Parathyroid adenoma (tissue), 2 donors: ENCODE measurements around the gene PTGDR2.
"Not testable (repeated sequence)": the region's sequence is repeated elsewhere in the genome, so short reads cannot be mapped to it uniquely, and the experiment has no call there.

ENCODE experiments used
- H2AFZ ChIP-seq: fragments of 300-600 bp; sonication (generic); one replicate; pipeline ENCODE4 v1.7.0; 2017; ENCODE audit warnings: antibody characterized with exemption, mild to moderate bottlenecking
- H3K27ac ChIP-seq: fragments of 300-600 bp; sonication (generic); one replicate; pipeline ENCODE4 v1.7.0; 2017
- H3K27me3 ChIP-seq: fragments of 300-600 bp; sonication (generic); one replicate; pipeline ENCODE4 v1.7.0; 2017; ENCODE audit warnings: low read length; ENCODE audit not compliant: control insufficient read depth, insufficient read depth
- H3K36me3 ChIP-seq: fragments of 300-600 bp; sonication (generic); one replicate; pipeline ENCODE4 v1.7.0; 2017; ENCODE audit warnings: low read length; ENCODE audit not compliant: control insufficient read depth, insufficient read depth
- H3K4me1 ChIP-seq: fragments of 300-600 bp; sonication (generic); one replicate; pipeline ENCODE4 v1.7.0; 2017; ENCODE audit warnings: control low read depth
- H3K4me2 ChIP-seq: fragments of 300-600 bp; sonication (generic); one replicate; pipeline ENCODE4 v1.7.0; 2017; ENCODE audit warnings: low read length
- H3K4me3 ChIP-seq: fragments of 300-600 bp; sonication (generic); one replicate; pipeline ENCODE4 v1.7.0; 2017; ENCODE audit warnings: low read depth, low read length
- H3K79me2 ChIP-seq: fragments of 300-600 bp; sonication (generic); one replicate; pipeline ENCODE4 v1.7.0; 2017; ENCODE audit warnings: control low read depth
- H3K9ac ChIP-seq: fragments of 300-600 bp; sonication (generic); one replicate; pipeline ENCODE4 v1.7.0; 2017; ENCODE audit warnings: mild to moderate bottlenecking
- H3K9me3 ChIP-seq: fragments of 300-600 bp; sonication (generic); one replicate; pipeline ENCODE4 v1.7.0; 2017; ENCODE audit warnings: low read length; ENCODE audit not compliant: control insufficient read depth
- CTCF ChIP-seq: fragments of 300-600 bp; sonication (generic); IDR thresholded peaks from one replicate; pipeline ENCODE4 v1.7.0; 2017; ENCODE audit warnings: antibody characterized with exemption, mild to moderate bottlenecking
- donor health status: primary hyperparathyroidism.

PTGDR2 gene

GRCh38 chr11:60831143-60831500 is 24.6 kb downstream of the PTGDR2 start:
- H3K27ac ChIP-seq = peak overlapping the region; percentile 100
- no peaks in the 10 kb centered on the region for H3K27me3 ChIP-seq
- H3K9ac ChIP-seq = no peak overlapping the region
- H3K4me2 ChIP-seq = no peak overlapping the region
- peak; percentile 87 for TF ChIP-seq CTCF
- H3K4me3 ChIP-seq = peak overlapping the region; percentile 27
- H2AFZ ChIP-seq = peak overlapping the region; percentile 11
- H3K4me1 ChIP-seq = peaks cover 47% of the 10 kb centered on the region
- H3K36me3 ChIP-seq = peaks cover 2% of the 10 kb centered on the region
- peaks cover 2% of the 10 kb centered on the region for H3K79me2 ChIP-seq
- H3K9me3 ChIP-seq = no peaks in the 10 kb centered on the region

GRCh38 chr11:60830478-60831142 is 25.1 kb downstream of the PTGDR2 start:
- Histone ChIP-seq H2AFZ (peak overlapping the region; percentile 11), H3K9me3 (no peaks in the 10 kb centered on the region), H3K36me3 (peaks cover 1% of the 10 kb centered on the region), H3K27me3 (no peaks in the 10 kb centered on the region), H3K4me2 (no peak overlapping the region), H3K9ac (no peak overlapping the region), H3K4me3 (peak overlapping the region; percentile 27), H3K79me2 (peaks cover 2% of the 10 kb centered on the region), H3K27ac (peak overlapping the region; percentile 100), H3K4me1 (peaks cover 45% of the 10 kb centered on the region)
- no peak for TF ChIP-seq CTCF

- no peak overlapping the region for H3K4me3 ChIP-seq
- H3K9me3 ChIP-seq = no peaks in the 10 kb centered on the region
- no peak for TF ChIP-seq CTCF
- no peaks in the 10 kb centered on the region for H3K36me3 ChIP-seq
- H3K27ac ChIP-seq = peak overlapping the region; percentile 24
- H3K4me2 ChIP-seq = no peak overlapping the region
- no peaks in the 10 kb centered on the region for H3K27me3 ChIP-seq
- peaks cover 2% of the 10 kb centered on the region for H3K79me2 ChIP-seq
- no peak overlapping the region for H2AFZ ChIP-seq
- H3K4me1 ChIP-seq = peaks cover 12% of the 10 kb centered on the region
- no peak overlapping the region for H3K9ac ChIP-seq
These were observed 30.0 kb downstream of the PTGDR2 start for GRCh38 chr11:60825790-60826189.

DNA sequence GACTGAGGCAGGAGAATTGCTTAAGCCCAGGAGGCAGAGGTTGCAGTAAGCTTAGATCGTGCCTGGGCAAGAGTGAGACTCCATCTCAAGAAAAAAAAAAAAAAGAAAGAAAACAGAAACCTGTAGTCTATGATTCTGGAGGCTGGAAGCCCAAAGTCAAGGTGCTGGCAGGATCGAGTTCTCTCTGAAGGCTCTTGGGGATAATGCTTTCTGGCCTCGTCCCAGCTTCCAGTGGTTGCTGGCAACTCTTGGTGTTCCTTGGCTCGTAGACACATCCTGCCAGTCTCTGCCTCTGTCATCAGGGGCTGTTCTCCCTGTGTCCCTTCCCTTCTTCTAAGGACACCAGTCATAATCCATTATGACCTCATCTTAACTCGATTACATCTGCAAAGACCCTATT is 30.6 kb downstream of the PTGDR2 start:
- TF ChIP-seq CTCF = no peak
- Histone ChIP-seq H3K79me2 (peaks cover 2% of the 10 kb centered on the region), H3K36me3 (no peaks in the 10 kb centered on the region), H3K4me1 (peaks cover 9% of the 10 kb centered on the region), H3K27ac (peak overlapping the region; percentile 24), H2AFZ (no peak overlapping the region), H3K9me3 (no peaks in the 10 kb centered on the region), H3K27me3 (no peaks in the 10 kb centered on the region), H3K9ac (no peak overlapping the region), H3K4me2 (no peak overlapping the region), H3K4me3 (no peak overlapping the region)

DNA sequence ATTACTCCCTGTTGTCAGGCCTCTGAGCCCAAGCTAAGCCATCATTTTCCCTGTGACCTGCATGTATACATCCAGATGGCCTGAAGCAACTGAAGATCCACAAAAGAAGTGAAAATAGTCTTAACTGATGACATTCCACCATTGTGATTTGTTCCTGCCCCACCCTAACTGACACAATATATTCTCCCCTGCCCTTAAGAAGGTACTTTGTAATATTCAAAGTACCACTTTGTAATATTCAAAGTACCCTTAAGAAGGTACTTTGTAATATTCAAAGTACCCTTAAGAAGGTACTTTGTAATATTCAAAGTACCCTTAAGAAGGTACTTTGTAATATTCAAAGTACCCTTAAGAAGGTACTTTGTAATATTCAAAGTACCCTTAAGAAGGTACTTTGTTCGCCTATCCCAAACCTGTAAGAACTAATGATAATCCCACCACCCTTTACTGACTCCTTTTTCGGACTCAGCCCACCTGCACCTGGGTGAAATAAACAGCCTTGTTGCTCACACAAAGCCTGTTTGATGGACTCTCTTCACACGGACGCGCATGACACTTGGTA is 31.9 kb downstream of the PTGDR2 start:
- H3K9ac ChIP-seq, H3K27me3 ChIP-seq, H3K27ac ChIP-seq, H3K79me2 ChIP-seq, H3K4me3 ChIP-seq, H3K4me2 ChIP-seq, H3K9me3 ChIP-seq, H2AFZ ChIP-seq, H3K36me3 ChIP-seq, H3K4me1 ChIP-seq: not testable (repeated sequence)
